GM21447 (cell line): ENCODE data around the gene RICTOR.
"Not testable (repeated sequence)": the region's sequence is repeated elsewhere in the genome, so short reads cannot be mapped to it uniquely, and the experiment has no call there.

Source experiments
- ATAC-seq: cut with Tn5 transposase; IDR thresholded peaks from one replicate; pipeline ENCODE4 v1.9.1; 2021; ENCODE audit not compliant: unreplicated experiment

Gene RICTOR

GRCh38 chr5:39013938-39014337, 60.3 kb downstream of the RICTOR start:
- ATAC-seq = no peak

- ATAC-seq = not testable (repeated sequence)
Observed at GRCh38 chr5:39010958-39011357, 63.2 kb downstream of the RICTOR start.

- ATAC-seq = no peak
Observed at GRCh38 chr5:39009981-39010380, 64.2 kb downstream of the RICTOR start.

GRCh38 chr5:39009280-39009679, 64.9 kb downstream of the RICTOR start:
- no peak for ATAC-seq

- ATAC-seq = no peak
Observed at GRCh38 chr5:39006650-39007049, 67.5 kb downstream of the RICTOR start.

- no peak for ATAC-seq
Observed at GRCh38 chr5:39005566-39006232, 68.5 kb downstream of the RICTOR start.

GRCh38 chr5:39001683-39002082, 72.5 kb downstream of the RICTOR start:
- ATAC-seq = no peak

- ATAC-seq = no peak
Observed at GRCh38 chr5:38999037-38999436, 75.2 kb downstream of the RICTOR start.

GRCh38 chr5:38997591-38997990, 76.6 kb downstream of the RICTOR start:
- ATAC-seq = no peak

- no peak for ATAC-seq
Observed at GRCh38 chr5:38996123-38996522, 78.1 kb downstream of the RICTOR start.

GRCh38 chr5:38994324-38994927, 79.8 kb downstream of the RICTOR start:
- no peak for ATAC-seq

- ATAC-seq = not testable (repeated sequence)
Observed at GRCh38 chr5:38989974-38990719, 84.1 kb downstream of the RICTOR start.

- no peak for ATAC-seq
Observed at GRCh38 chr5:38985909-38986452, 88.2 kb downstream of the RICTOR start.

- no peak for ATAC-seq
Observed at GRCh38 chr5:38979535-38979934, 94.7 kb downstream of the RICTOR start.

- ATAC-seq = no peak
Observed at GRCh38 chr5:38978036-38978435, 96.2 kb downstream of the RICTOR start.

GRCh38 chr5:38968665-38969064, 105.5 kb downstream of the RICTOR start:
- ATAC-seq = no peak

GRCh38 chr5:38961691-38962090, 112.5 kb downstream of the RICTOR start:
- no peak for ATAC-seq

GRCh38 chr5:38953426-38954012, 120.7 kb downstream of the RICTOR start:
- no peak for ATAC-seq

GRCh38 chr5:38948501-38948900, 125.7 kb downstream of the RICTOR start:
- ATAC-seq = no peak

GRCh38 chr5:38944282-38944681, 129.9 kb downstream of the RICTOR start:
- ATAC-seq = no peak

GRCh38 chr5:38941912-38942311, 132.3 kb downstream of the RICTOR start:
- ATAC-seq = no peak
